Measurements from ENCODE around the gene TLL2.

The TLL2 gene

DNA sequence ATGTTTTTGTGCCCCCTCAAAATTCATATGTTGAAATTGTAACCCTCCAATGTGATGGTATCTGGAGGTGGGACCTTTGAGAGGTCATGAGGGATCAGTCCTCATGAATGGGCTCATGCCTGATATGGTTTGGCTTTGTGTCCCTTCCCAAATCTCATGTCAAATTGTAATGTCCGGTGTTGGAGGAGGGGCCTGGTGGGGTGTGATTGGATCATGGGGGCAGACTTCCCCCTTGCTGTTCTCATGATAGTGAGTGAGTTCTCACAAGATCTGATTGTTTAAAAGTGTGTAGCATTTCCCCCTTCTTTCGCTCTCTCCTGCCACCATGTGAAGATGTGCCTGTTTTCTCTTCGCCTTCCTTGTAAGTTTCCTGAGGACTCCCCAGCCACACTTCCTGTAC, 53.4 kb downstream of the TLL2 start:
- no peak for DNase-seq

- no peak for DNase-seq
These were observed 56.4 kb downstream of the TLL2 start for GRCh38 chr10:96457341-96457740.

- DNase-seq = no peak
These were observed 57.4 kb downstream of the TLL2 start for GRCh38 chr10:96456296-96456840.

DNA sequence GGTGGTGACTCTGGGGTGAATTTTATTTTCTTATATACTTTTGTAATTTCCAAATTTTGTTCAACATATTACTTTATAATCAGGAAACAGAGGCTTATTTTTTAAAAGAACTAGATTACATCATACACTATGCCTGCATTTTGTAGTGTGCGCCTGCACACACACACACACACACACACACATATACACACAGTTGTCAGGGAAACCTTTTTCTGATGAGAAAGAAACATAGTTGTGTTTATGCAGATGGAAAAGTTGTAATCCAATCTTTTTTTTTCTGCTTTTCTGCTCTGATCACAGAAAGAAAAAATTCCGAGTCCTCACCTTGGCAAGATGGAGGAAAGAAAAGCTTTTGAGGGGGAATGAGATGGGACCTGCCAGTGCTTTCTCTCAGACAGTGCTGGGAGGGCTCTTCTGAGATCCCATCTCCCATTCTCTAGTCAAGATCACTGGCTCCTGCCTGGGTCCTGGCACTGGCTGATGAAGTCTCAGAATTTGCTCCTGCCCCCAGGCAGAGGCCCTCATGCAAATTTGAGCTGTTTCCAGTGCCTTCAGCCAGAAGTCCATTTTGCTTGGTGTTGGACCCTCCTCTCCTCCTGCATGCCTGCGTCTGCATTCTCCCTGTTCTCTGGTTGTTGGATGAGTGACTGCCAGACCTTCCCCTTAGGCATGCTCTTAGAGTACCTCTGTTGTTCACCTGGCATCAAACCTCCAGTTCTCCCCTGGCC, 59.7 kb downstream of the TLL2 start:
- no peak for DNase-seq

GRCh38 chr10:96452494-96453153, 61.1 kb downstream of the TLL2 start:
- no peak for DNase-seq

- DNase-seq = no peak
These were observed 63.1 kb downstream of the TLL2 start for GRCh38 chr10:96450529-96451207.

- DNase-seq = no peak
These were observed 65.2 kb downstream of the TLL2 start for GRCh38 chr10:96448558-96448957.

DNA sequence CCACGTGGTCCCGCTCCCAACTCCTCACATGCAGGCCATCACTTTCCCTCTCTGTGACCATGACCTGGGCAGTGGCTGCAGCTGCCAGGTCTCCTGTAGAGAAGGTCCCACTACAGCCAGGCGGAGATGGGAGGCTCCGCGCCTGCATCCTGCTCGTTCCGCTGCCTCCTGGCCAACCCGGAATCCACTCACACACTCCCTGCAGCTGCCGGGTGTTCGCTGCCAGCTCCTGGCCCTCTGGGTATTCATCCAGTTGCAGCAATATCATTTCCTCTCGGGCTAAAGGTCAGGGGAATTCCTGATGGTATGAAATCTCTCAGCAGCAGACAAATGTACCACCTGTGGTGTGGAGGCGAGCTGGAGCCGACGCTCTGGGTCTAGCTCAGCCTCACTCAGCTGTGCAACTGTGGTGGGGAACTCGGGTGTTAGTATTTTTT, 65.7 kb downstream of the TLL2 start:
- DNase-seq = no peak

DNA sequence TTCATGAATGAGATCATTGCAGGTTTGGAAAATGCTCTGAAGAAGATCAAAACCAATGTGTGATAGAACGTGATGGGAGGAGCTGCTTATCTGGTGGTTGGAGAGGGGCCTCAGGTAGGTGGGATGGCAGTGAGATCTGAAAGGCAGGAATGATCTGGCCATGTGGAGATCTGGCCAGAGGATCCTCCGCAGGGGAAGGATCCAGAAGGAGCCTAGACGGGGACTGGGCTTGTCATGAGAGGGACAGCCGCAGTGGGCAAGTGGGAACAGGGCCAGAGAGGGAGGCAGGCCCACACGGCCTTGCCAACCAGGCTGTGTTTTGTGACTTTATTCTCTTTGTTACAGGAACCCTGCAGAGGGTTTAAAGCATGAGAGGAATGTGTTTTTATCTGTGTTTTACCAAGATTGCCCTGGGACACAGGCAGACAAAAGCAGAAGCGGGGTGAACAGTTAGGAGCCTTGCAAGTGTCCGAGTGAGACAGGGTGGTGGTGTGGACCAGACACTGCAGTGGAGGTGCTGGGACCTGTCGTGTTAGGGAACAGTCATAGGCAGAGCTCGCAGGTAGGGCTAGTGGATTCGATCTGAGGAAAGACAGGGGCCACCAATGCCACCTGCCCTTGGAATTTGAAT, 66.6 kb downstream of the TLL2 start:
- no peak for DNase-seq

DNA sequence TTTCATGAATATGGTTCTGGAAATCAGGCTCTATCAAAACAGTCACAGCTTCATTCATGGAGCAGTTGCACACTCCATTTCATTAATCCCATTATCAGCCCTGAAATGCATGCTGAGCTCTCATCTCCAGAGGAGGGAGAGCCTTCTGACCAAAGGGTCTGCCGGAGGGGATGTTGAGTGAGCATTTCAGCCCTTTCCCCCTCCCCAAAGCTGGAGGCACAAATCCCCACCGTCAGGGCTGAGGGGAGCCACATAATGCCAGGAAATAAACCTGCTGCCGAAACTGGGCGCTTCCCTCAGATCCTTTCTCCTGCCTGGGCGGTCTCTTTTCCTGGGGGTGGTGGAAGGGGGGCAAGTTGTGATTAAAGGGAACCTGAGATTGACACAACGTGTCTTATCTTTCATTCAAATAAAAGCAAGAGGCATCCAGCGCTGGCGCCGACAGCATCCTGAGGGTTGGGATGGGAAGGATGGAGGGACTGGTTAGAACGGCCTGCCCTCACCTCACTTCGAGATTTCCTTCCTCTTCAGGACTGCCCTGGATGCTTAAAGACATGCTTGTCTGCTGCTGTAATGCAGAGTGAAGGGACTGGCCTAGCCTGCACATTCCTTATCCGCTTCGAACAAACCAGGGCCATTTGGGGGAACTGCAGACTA, 71.6 kb downstream of the TLL2 start:
- no peak for DNase-seq

GRCh38 chr10:96441322-96441885, 72.3 kb downstream of the TLL2 start:
- DNase-seq = no peak

DNA sequence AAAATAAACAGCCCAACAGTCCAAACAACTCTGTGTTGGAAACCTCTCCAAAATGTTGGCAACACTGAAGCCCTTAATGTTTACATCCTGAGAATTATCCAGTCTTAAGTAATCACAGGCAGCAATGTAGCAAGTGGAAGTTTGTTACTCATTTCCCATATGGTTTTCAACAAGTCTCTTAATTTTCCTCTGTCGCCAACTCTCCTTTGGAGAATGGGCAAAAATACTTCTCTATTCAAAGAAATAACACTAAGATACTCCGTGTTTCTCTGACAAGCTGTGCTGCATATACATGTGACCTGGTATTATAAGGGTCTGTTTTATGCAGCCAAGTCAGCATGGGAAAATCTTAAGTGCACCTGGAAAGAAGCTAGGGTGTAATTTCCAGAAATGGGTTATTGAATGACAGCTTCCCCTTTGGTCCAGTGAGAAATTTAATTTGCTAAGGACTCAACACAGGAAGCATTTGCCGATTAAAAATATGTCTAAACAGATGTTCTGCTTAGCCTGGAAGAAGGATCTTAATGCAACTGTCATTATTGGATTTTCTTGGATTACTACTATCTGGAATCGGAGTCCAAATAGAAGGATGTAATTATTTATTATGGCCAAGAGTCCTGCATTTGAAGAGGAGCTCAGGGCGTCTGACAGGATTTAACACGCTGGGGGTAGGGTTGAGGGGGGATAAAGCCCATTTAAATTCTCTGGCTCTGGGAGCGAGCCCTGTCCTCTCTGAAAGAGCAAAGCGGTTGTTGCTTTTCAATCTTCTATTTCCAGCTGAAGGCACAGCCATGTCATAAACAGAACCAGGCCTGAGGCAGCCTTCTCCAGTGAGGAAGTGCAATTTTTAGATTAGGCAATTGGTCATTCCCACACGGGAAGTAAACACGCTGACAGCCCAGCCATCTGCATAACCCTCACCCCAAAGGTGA, 73.1 kb downstream of the TLL2 start:
- no peak for DNase-seq

GRCh38 chr10:96439725-96440124, 74.0 kb downstream of the TLL2 start:
- DNase-seq = no peak

DNA sequence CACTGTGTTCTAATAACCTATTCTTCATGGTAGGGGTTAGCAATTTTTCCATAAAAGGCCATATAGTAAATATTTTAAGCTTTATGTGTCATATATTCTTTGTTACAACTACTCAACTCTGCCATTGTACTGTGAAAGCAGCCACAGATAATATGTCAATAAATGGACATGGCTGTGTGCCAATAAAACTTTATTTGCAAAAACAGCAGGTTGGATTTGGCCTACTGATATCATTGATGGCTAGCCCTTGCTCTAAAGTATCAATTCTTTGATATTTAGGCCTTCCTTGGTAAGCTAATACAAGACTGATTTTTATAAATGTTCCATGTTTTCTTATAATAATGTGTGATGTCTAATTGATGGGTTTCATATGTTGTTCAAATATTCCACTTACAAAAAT, 77.7 kb downstream of the TLL2 start:
- DNase-seq = no peak

DNA sequence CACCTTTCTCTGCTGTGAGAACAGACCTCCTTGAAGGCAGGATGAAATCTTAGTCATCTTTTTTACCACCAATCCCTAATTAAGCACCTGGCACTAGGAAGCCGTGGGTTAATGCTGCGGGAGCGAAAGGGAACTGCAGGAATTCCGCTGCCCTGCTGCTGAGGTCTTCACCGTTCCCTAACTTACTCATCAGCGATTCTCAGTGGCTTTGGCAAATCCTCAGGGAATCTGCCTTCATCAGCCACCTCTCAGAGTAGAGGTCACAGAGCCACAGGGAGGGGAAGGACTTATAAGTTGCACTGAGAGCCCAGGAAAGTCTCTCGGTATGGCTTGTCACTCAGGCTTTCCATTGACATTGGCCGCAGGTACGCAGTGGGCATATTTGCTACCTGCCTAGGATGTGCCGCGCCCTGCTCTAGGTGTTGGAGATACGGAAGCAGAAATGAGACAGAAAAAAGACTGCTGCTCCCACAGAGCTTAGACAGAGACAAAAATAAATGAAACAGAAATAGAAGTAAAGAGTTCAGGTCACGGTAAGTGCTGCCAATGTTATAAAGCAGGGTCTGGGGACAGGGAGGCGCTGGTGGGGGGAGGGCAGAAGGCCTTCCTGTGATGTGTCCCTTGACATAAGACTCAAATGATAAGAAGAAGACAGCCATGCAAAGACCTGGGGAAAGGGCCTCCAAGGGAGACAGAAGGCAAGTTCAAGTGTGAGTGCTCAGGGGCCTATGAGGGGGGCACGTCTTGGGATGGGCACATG, 82.3 kb downstream of the TLL2 start:
- DNase-seq = no peak

- DNase-seq = no peak
These were observed 86.4 kb downstream of the TLL2 start for GRCh38 chr10:96427291-96427690.

GRCh38 chr10:96422525-96422924, 91.2 kb downstream of the TLL2 start:
- DNase-seq = no peak

GRCh38 chr10:96421995-96422394, 91.7 kb downstream of the TLL2 start:
- no peak for DNase-seq

- DNase-seq = no peak
These were observed 93.3 kb downstream of the TLL2 start for GRCh38 chr10:96420228-96421009.

- no peak for DNase-seq
These were observed 94.4 kb downstream of the TLL2 start for GRCh38 chr10:96419351-96419750.
